Activated T-helper 2 cell treated with anti-CD3 and anti-CD28 coated beads, Interferon-gamma antibody, Interleukin-2, Interleukin-4, amounts not matched to agents 10 μg/mL and 5 μg/mL and 100 μg/mL, durations not matched to agents 14 hours and 24 hours and 36 hours (primary cell): ENCODE data around the gene DYNC2H1. TPM values are rescaled to one million over a fixed set of nuclear protein-coding genes. Genes with fewer than 3 reads are reported as not detected.

Source experiments
- DNase-seq: peaks from one replicate; pipeline ENCODE4 v3.0.0; 2021; ENCODE audit warnings: low spot score
- H3K27ac Mint-ChIP-seq: one replicate; pipeline ENCODE4 v1.8.0; 2021; ENCODE audit warnings: mixed read lengths
- H3K27me3 Mint-ChIP-seq: one replicate; pipeline ENCODE4 v1.8.0; 2021; ENCODE audit warnings: low read depth, mixed read lengths
- H3K36me3 Mint-ChIP-seq: one replicate; pipeline ENCODE4 v1.8.0; 2021; ENCODE audit warnings: low read depth, mixed read lengths
- H3K4me1 Mint-ChIP-seq: one replicate; pipeline ENCODE4 v1.8.0; 2021; ENCODE audit warnings: low read depth, mixed read lengths
- H3K4me3 Mint-ChIP-seq: one replicate; pipeline ENCODE4 v1.8.0; 2021; ENCODE audit warnings: low read depth, mild to moderate bottlenecking, moderate library complexity, mixed read lengths
- H3K9me3 Mint-ChIP-seq: one replicate; pipeline ENCODE4 v1.8.0; 2021; ENCODE audit warnings: mixed read lengths
- intact Hi-C: fragments of 100-400 bp; cut with micrococcal nuclease; formaldehyde crosslinking; loops from one replicate; pipeline ENCODE4 v1.15.1; 2023
- total RNA-seq: library from RNA; stranded (reverse); gene quantifications from 2 replicates; pipeline ENCODE4 v1.2.3, GENCODE V29; 2022

Gene DYNC2H1
- total RNA-seq, 1 donor from 2014 or later, result 0.46 TPM

DNA sequence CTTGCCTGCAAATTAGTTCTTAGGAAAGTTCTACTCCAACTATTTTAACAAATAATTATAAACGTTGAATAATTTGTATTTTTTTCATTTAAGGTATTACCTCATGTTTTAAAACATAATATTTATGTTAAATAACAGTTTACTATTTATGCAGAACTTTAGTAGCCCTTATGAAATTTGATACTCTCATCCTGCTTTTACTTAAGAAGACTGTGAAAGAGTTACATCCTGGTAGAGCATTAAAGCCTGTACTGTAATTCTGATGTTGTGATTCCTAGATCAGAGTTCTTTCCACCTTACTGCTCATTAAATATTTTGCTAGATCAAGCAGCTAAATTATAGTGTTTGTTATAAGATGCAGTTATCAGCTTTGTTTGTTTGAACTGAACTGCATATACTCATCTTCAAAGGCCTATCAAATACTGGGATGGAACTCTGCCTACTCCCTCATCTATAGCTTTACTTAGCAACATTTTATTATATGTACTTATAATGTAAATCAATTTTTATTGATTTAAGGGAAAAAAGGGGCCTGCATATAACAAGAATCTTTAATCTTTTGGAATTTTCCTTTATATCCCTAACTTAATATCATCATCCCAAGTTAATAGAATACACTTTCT lies 304.2 kb downstream of the DYNC2H1 start:
- intact Hi-C loops, result no loop called here
- no peak overlapping the region for H3K4me3 Mint-ChIP-seq
- no peaks in the 10 kb centered on the region for H3K27me3 Mint-ChIP-seq
- DNase-seq, result no peak
- no peaks in the 10 kb centered on the region for H3K4me1 Mint-ChIP-seq
- H3K27ac Mint-ChIP-seq, result no peak overlapping the region
- H3K36me3 Mint-ChIP-seq, result no peaks in the 10 kb centered on the region
- H3K9me3 Mint-ChIP-seq, result no peaks in the 10 kb centered on the region

DNA sequence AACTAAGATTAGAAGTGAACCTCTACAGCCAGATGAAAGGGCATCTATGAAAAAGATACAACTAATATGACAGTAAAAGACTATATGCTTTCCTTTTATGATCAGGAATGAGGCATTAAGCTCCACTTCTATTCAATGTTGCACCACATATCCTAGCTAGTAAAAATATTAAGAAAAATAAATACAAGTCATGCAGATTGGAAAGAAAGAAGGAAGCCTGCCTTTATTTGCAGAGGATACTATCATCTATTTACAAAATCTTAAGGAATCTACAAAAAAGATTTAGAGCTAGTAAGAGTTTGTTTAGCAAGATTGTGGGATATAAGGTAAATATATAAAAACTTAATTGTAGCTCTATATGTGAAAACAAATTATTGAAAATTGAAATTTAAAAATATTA lies 308.8 kb downstream of the DYNC2H1 start:
- no peak for DNase-seq
- Mint-ChIP-seq H3K27me3 (no peaks in the 10 kb centered on the region), H3K9me3 (no peaks in the 10 kb centered on the region)

DNA sequence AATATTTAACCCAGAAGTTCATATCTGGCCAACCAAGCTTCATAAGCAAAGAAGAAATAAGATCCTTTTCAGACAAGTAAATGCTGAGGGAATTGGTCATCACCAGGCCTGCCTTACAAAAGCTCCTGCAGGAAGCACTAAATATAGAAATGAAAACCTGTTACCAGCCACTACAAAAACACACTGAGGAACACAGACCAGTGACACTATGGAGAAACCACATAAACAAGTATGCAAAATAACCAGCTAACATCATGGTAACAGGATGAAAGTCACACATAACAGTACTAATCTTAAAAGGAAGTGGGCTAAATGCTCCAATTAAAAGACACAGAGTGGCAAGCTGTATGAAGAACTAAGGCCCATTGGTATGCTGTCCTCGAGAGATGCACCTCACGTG lies 311.4 kb downstream of the DYNC2H1 start:
- intact Hi-C loops, result no loop called here
- H3K36me3 Mint-ChIP-seq, result no peaks in the 10 kb centered on the region
- DNase-seq, result no peak
- no peaks in the 10 kb centered on the region for H3K27me3 Mint-ChIP-seq
- no peak overlapping the region for H3K27ac Mint-ChIP-seq
- H3K4me1 Mint-ChIP-seq, result no peaks in the 10 kb centered on the region
- H3K4me3 Mint-ChIP-seq, result no peak overlapping the region
- H3K9me3 Mint-ChIP-seq, result no peaks in the 10 kb centered on the region

More for the DNA sequence above, 308.8 kb downstream of the DYNC2H1 start:
- Mint-ChIP-seq H3K27ac (no peak overlapping the region), H3K4me3 (no peak overlapping the region), H3K36me3 (no peaks in the 10 kb centered on the region), H3K4me1 (no peaks in the 10 kb centered on the region)
- intact Hi-C loops, result no loop called here

DNA sequence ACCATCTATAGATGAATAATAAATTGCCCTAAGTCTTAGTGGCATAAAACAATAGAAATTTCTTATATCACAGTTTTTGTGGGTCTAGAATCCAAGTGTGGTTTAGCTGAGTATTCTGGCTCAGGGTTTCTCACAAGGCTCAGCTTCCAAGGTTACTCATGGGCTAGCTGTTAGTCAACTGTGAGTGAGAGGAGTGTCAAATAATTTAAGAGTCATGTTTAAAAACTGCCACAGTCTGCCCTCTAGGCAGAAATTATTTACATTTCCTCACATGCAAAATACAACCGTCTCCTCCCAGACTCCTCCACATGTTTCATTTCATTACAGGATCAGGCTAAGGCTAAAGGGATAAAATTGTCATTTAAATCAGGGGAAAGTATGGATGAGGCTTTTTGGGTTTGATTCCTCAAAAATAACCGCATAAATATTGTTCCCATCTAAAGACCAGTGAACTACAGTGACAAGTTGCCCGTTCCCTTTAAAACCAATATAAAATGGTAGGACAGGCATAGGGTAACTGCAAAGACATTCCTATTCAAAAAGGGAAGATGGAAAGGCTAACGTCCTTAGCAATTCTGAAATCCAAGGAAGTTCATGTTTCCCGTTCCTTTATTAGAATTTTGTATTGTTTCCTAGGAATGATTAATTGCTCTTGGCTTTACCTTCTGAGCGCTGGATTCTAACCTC lies 324.3 kb downstream of the DYNC2H1 start:
- intact Hi-C loops, result no loop called here
- Mint-ChIP-seq H3K9me3 (no peaks in the 10 kb centered on the region), H3K36me3 (no peaks in the 10 kb centered on the region), H3K27ac (no peak overlapping the region), H3K4me3 (no peak overlapping the region), H3K4me1 (no peaks in the 10 kb centered on the region), H3K27me3 (no peaks in the 10 kb centered on the region)
- no peak for DNase-seq

DNA sequence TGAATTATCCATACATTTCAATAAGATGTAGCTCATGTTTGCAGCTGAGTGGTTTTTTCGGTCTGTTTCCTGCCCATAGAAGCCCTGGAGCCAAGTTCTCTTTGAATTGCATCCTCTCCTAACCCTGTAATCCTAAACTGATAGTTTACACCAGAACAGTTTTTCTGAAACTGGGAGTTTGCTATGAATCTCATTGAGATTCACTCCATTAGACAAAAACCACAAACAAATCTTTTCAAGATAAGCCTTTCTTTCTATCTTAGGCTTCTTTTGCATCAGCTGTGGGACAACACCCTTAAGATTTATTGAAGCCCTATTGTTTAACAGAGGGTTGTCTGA lies 324.8 kb downstream of the DYNC2H1 start:
- H3K9me3 Mint-ChIP-seq, result no peaks in the 10 kb centered on the region
- DNase-seq, result no peak
- H3K4me3 Mint-ChIP-seq, result no peak overlapping the region
- H3K27ac Mint-ChIP-seq, result no peak overlapping the region
- no peaks in the 10 kb centered on the region for H3K27me3 Mint-ChIP-seq
- no peaks in the 10 kb centered on the region for H3K4me1 Mint-ChIP-seq
- no peaks in the 10 kb centered on the region for H3K36me3 Mint-ChIP-seq
- intact Hi-C loops, result no loop called here

DNA sequence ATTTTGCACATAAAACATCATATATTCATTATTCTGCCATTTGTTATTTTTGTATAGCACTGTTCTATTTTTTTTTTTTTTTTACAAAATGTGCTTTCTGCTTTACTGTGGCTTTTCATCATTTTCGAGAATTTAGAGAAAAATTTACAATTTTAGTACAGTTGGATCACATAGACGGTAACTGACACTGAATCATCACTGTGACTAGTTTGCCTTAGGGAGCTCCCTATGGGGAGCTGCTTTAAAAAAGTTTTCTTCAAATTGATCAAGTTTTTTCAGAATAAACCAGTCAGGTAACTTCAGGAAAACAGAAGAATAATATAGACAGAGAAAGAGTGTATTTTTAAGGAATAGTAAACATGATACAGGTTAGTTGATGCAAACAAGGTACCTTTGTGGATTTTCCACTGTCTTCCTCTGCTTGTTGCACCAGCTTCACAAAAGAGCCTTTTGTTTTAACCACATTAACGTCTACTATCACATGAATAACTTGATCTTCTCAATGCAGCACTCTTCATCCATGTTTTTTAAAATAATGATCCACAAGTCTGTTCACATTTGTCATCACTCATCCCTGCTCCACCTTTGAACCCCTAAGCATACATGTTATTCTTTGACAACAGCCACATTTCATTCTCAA lies 327.0 kb downstream of the DYNC2H1 start:
- H3K4me1 Mint-ChIP-seq, result no peaks in the 10 kb centered on the region
- H3K4me3 Mint-ChIP-seq, result no peak overlapping the region
- no peaks in the 10 kb centered on the region for H3K27me3 Mint-ChIP-seq
- DNase-seq, result no peak
- no peak overlapping the region for H3K27ac Mint-ChIP-seq
- intact Hi-C loops, result no loop called here
- H3K36me3 Mint-ChIP-seq, result no peaks in the 10 kb centered on the region
- H3K9me3 Mint-ChIP-seq, result no peaks in the 10 kb centered on the region

DNA sequence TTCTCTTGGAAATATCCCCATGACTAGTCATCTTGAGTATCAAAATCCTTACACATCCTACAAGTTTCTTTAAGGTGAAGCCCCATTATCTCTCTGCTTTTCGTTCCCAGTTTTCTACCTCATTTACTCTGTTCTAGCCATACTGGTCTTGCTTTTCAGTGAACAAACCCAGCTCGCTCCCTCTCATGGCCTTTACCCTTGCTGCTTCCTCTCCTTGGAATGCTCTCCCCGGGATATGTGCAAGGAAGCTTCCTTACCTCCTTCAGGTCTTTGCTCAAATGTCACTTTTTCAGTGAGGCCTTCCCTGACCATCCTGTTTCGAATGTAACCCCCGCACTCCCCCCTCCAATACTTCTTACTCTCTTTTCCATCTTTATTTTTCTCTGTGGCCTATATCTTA lies 331.8 kb downstream of the DYNC2H1 start:
- no peak for DNase-seq
- Mint-ChIP-seq H3K4me1 (no peaks in the 10 kb centered on the region), H3K9me3 (no peaks in the 10 kb centered on the region), H3K36me3 (no peaks in the 10 kb centered on the region), H3K27ac (no peak overlapping the region), H3K27me3 (no peaks in the 10 kb centered on the region), H3K4me3 (no peak overlapping the region)
- intact Hi-C loops, result no loop called here

DNA sequence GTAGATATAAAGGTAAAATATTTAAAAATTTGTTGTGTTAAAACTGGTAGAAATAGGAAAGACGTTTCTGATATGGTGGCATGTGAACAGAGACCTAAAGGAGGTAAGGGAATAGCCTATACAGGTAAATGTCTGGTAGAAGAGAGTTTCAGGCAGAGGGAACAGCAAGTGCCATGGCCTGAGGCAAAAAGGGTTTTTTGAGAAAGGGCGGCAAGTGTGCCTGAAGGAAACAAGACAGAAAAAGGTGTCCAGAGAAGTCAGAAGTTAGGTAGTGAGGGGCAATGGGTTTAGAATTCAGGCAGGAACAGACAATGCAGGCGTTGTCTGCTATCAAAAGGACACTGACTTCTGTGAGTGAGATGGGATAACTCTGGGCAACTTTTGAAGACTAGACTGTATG lies 339.7 kb downstream of the DYNC2H1 start:
- intact Hi-C loops, result no loop called here
- Mint-ChIP-seq H3K36me3 (no peaks in the 10 kb centered on the region), H3K4me3 (no peak overlapping the region)

DNA sequence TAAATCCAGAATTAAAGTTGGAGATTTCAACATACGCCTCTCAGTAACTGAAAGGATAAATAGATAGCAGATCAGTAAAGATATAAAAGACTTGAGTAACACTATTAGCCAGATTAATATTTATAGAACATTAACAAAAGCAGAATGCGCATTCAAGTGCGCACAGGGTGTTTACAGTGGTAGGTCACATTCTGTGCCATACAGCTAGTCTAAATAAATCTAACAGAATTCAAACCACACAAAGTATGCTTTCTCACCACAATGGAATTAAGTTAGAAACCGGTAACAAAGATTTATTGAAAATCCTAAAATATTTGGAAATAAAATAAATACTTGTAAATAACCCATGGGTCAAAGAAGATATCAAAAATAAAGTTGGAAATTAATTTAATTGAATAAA lies 341.0 kb downstream of the DYNC2H1 start:
- no peak overlapping the region for H3K27ac Mint-ChIP-seq
- no peaks in the 10 kb centered on the region for H3K27me3 Mint-ChIP-seq
- H3K36me3 Mint-ChIP-seq, result no peaks in the 10 kb centered on the region
- no peaks in the 10 kb centered on the region for H3K9me3 Mint-ChIP-seq
- H3K4me1 Mint-ChIP-seq, result no peaks in the 10 kb centered on the region
- DNase-seq, result no peak
- intact Hi-C loops, result no loop called here
- H3K4me3 Mint-ChIP-seq, result no peak overlapping the region

More for the DNA sequence above, 339.7 kb downstream of the DYNC2H1 start:
- no peak for DNase-seq
- H3K27ac Mint-ChIP-seq, result no peak overlapping the region
- no peaks in the 10 kb centered on the region for H3K9me3 Mint-ChIP-seq
- no peaks in the 10 kb centered on the region for H3K4me1 Mint-ChIP-seq
- H3K27me3 Mint-ChIP-seq, result no peaks in the 10 kb centered on the region

DNA sequence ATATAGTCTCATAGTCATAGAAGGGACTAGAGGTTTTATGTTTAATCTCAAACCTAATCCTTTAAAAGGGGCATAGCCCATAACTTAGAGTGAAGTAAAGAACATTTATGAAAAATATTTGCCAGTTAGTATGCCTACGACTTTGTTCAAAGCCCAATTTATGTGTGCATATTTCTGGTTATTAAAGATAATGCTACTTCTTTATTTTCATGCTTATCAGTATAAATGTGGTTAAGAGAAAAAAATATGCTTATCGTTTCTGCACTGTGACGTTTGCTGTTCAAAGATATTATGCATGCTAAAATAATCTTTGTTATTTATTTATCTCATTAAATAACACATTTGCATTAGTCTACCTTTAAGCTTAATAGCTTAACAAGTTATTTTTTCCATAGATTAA lies 343.9 kb downstream of the DYNC2H1 start:
- no peak for DNase-seq
- Mint-ChIP-seq H3K9me3 (no peaks in the 10 kb centered on the region), H3K4me3 (no peak overlapping the region), H3K36me3 (no peaks in the 10 kb centered on the region), H3K27me3 (no peaks in the 10 kb centered on the region), H3K4me1 (no peaks in the 10 kb centered on the region), H3K27ac (no peak overlapping the region)
- intact Hi-C loops, result no loop called here

DNA sequence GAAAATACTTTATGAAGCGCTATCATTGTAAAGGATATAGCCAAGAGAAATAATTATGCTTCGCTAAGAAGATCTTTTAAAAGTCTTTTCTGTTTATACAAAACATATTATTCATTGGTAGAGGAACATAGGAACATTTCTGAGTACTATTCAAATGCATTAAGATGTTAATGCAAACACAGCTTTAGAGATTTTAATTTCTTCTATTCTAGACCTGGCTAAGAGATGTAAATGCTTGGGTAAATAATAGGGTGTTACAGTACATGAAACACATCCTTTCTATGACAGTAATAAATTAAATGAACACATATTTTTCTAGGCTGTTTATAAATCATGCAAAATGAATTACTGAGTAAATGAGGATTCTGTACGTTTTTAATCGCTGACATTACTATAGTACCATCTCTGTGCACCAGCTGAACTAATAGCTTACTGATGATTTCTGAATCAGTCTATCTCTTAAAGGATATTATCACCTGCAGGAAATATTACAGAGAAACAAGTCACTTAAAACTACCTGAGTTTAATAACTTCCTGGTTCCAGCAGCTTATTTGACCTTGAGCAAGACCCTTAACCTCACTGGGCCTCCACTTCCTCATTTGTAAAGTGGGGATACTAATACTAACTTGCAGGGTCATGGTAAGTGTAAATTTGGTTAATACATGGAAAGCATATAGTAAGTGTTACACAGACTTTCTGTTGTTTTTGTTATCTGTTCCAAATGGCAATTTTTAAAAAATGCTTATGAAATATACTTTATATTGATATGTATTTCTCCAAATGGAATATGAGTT lies 344.9 kb downstream of the DYNC2H1 start:
- Mint-ChIP-seq H3K27me3 (no peaks in the 10 kb centered on the region), H3K9me3 (no peaks in the 10 kb centered on the region), H3K36me3 (no peaks in the 10 kb centered on the region), H3K27ac (no peak overlapping the region), H3K4me1 (no peaks in the 10 kb centered on the region), H3K4me3 (no peak overlapping the region)
- intact Hi-C loops, result no loop called here
- no peak for DNase-seq

DNA sequence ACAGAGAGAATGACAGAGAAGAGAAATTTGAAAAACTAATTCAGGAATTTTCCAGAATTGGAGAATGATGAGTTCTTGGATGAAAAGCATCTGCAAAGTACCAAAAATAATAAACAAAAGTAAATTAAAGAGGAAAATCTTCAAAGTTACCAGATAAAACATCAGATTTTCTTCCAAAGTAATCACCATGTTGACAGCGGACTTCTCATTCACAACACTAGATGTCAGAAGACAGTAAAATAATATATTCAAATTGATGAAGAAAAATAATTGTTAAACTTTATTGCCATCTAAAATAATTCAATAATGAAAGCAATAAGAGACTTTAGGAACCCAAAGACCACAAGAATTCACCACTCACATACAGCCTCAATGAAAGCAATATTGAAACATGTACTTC lies 355.2 kb downstream of the DYNC2H1 start:
- intact Hi-C loops, result no loop called here
- Mint-ChIP-seq H3K27me3 (no peaks in the 10 kb centered on the region), H3K4me3 (no peak overlapping the region), H3K36me3 (no peaks in the 10 kb centered on the region), H3K27ac (no peak overlapping the region), H3K9me3 (no peaks in the 10 kb centered on the region), H3K4me1 (no peaks in the 10 kb centered on the region)
- no peak for DNase-seq
